Subcutaneous abdominal adipose tissue (tissue), 5 donors: ENCODE data around the gene LRRC75A.

Experiments used
- H3K27ac ChIP-seq: one replicate; pipeline ENCODE4 v1.7.0; 2013; ENCODE audit warnings: low read depth, mild to moderate bottlenecking, inconsistent platforms, low read length, moderate library complexity
- H3K27me3 ChIP-seq, 5 donors: one replicate each; pipeline ENCODE4 v1.7.0; 2013; ENCODE audit warnings: low read length in 5 of 5, inconsistent platforms in 1 of 5; ENCODE audit not compliant: control insufficient read depth in 5 of 5, insufficient read depth in 4 of 5
- H3K36me3 ChIP-seq, 5 donors: one replicate each; pipeline ENCODE4 v1.7.0; 2013; ENCODE audit warnings: low read length in 5 of 5; ENCODE audit not compliant: control insufficient read depth in 5 of 5, insufficient read depth in 5 of 5
- H3K4me1 ChIP-seq, 5 donors: one replicate each; pipeline ENCODE4 v1.7.0; 2013; ENCODE audit warnings: low read length in 5 of 5, mild to moderate bottlenecking in 3 of 5, moderate library complexity in 1 of 5; ENCODE audit not compliant: control insufficient read depth in 5 of 5, insufficient read depth in 5 of 5
- H3K4me3 ChIP-seq, 5 donors: one replicate each; pipeline ENCODE4 v1.7.0; 2013; ENCODE audit warnings: low read length in 5 of 5, low read depth in 1 of 5
- H3K9ac ChIP-seq, 5 donors: one replicate each; pipeline ENCODE4 v1.7.0; 2013; ENCODE audit warnings: low read length in 5 of 5, mild to moderate bottlenecking in 4 of 5, moderate library complexity in 3 of 5
- H3K9me3 ChIP-seq, 5 donors: one replicate each; pipeline ENCODE4 v1.7.0; 2013; ENCODE audit warnings: low read length in 5 of 5; ENCODE audit not compliant: control insufficient read depth in 5 of 5
- donor health status: healthy.
- donor health status: healthy.
- donor health status: healthy.
- donor health status: healthy.
- donor health status: healthy.

The LRRC75A gene

DNA sequence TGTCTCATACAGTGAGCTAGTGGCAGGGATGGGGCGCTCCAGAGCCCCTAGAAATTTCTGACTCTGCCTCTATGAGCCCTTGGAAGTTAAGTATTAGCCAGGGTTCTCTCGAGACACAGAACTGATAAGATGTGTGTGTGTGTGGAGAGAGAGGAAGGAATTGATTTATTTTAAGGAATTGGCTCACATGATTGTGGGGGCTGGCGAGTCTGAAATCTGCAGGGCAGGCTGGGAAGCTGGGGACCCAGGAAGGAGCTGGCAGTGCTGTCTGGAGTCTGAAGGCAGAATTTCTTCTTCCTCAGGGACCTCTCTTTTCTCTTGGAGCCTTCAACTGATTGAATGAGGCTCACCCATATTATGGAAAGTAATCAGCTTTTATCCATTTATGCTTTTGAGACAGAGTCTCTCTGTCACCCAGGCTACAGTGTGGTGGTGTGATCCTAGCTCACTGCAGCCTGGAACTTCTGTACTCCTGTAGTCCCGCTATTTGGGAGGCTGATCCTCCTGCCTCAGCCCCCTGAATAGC is 16.8 kb downstream of the LRRC75A start:
- Histone ChIP-seq H3K27ac (no peak overlapping the region), H3K4me1 (peaks cover 6 to 32% (median 19%) of the 10 kb centered on the region in 5 donors), H3K9me3 (no peaks in the 10 kb centered on the region), H3K36me3 (no peaks in the 10 kb centered on the region), H3K27me3 (peaks cover 0 to 3% (median 0%) of the 10 kb centered on the region in 5 donors), H3K9ac (no peak overlapping the region), H3K4me3 (no peak overlapping the region)

DNA sequence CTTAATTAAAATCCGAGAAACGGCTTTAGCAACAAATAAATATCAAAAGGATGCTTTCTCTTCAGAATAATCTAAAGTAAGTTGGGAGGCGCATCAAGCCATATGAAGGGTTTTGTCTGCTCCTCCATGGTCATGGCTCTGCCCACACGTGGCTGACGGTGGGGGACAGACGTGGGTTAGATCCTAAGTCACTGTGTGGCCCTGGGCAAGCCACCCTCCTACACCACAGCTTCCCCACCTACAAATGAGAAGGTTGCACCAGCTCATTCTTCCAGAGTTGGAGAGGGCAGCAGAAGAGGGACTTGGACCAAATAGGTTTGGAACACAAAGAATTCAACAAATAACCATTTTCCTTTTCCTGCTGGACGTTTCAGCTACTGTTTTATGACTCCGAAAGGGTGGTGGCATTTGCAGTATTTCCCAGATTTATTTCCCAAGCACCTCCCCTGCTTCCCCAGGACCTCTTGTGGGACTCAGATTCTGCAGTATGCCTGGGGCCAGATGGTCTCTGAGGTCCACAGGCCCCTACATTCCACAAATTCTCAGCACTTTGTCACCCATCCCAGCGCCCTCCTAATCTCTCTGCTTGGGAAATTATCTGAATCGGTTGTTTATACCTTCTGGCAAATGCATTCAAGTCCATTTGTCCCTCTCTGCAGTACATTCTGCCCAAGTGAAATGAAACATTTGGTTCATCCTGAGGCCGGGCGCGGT is 17.8 kb downstream of the LRRC75A start:
- Histone ChIP-seq H3K36me3 (no peaks in the 10 kb centered on the region), H3K27ac (no peak overlapping the region), H3K4me1 (peaks cover 10 to 41% (median 23%) of the 10 kb centered on the region in 5 donors), H3K9me3 (no peaks in the 10 kb centered on the region), H3K4me3 (no peak overlapping the region), H3K27me3 (peaks cover 0 to 5% (median 0%) of the 10 kb centered on the region in 5 donors), H3K9ac (no peak overlapping the region)

- Histone ChIP-seq H3K27me3 (peaks cover 0 to 2% (median 0%) of the 10 kb centered on the region in 5 donors), H3K36me3 (no peaks in the 10 kb centered on the region), H3K4me1 (peaks cover 10 to 39% (median 20%) of the 10 kb centered on the region in 5 donors), H3K4me3 (no peak overlapping the region), H3K9ac (no peak overlapping the region), H3K27ac (no peak overlapping the region), H3K9me3 (no peaks in the 10 kb centered on the region)
These were observed 18.7 kb downstream of the LRRC75A start for GRCh38 chr17:16473044-16474011.

DNA sequence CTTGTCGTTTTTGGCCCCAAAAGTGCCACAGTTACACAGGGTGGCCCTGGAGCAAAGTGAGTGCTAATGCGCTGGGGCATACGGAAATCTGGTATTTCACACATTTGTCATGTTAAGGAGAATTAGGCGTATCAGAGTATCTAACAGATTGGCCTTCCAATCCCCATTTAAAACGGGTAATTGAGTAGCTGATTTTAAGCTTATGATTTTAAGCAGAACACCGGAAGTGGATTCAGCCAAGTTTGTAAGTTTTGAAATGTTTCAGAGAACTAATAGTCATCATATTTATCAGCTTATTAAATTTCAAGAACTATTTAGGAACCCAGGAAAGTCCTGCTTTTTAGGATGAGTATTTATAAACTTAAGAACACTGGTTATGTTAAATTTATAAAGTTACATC is 19.5 kb downstream of the LRRC75A start:
- Histone ChIP-seq H3K9ac (no peak overlapping the region), H3K4me3 (no peak overlapping the region), H3K4me1 (peaks cover 10 to 36% (median 19%) of the 10 kb centered on the region in 5 donors), H3K9me3 (no peaks in the 10 kb centered on the region), H3K36me3 (no peaks in the 10 kb centered on the region), H3K27me3 (peaks cover 0 to 2% (median 0%) of the 10 kb centered on the region in 5 donors), H3K27ac (no peak overlapping the region)

DNA sequence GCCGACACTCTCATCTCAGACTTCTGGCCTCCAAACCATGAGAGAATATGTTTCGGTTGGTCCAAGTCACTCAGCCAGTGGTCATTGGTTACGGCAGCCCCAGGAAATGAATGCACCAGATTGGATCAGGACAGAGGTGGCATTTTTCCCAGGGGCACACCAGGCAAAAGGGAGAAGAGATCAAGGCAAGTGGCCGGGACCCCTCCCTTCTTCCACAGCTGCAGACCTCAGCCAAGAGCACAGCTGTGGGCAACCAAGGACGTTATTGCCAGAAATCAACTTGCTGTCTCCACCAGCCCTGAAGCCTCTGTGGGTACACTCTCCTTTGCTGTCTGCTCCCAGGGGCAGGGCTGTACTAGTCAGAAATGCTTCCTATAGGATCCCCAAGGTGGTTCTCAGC is 20.7 kb downstream of the LRRC75A start:
- Histone ChIP-seq H3K27ac (no peak overlapping the region), H3K9me3 (no peaks in the 10 kb centered on the region), H3K9ac (no peak overlapping the region), H3K4me1 (peaks cover 4 to 35% (median 14%) of the 10 kb centered on the region in 5 donors), H3K4me3 (no peak overlapping the region), H3K36me3 (no peaks in the 10 kb centered on the region), H3K27me3 (peaks cover 0 to 2% (median 0%) of the 10 kb centered on the region in 5 donors)

DNA sequence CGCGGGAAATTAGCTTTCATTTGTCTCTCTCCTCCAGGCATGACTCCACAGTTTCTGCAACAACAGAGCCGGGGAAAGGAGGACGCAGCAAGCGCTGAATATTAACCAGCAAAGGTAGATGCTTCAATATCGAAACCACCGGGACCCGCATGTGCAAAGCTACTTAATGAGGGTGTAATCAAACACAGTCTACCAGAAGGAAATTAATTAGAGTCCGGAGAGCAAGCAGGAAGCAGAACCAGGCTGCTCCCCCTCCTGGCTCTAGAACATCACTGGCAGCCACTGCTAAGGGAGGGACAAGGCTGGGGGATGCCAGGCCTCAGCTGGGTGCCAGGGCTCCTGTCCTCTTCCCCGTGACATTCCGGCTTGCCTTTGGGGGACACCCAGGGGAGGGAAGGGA is 21.7 kb downstream of the LRRC75A start:
- Histone ChIP-seq H3K36me3 (no peaks in the 10 kb centered on the region), H3K4me1 (peaks cover 10 to 43% (median 24%) of the 10 kb centered on the region in 5 donors), H3K27ac (no peak overlapping the region), H3K4me3 (peak overlapping the region in 4 of 5 donors; percentile 11 to 42 (median 32)), H3K9ac (peak overlapping the region in 2 of 5 donors; percentile 11 to 15), H3K27me3 (peaks cover 0 to 2% (median 0%) of the 10 kb centered on the region in 5 donors), H3K9me3 (no peaks in the 10 kb centered on the region)

GRCh38 chr17:16468428-16468992 is 23.5 kb downstream of the LRRC75A start:
- Histone ChIP-seq H3K27me3 (peaks cover 0 to 2% (median 0%) of the 10 kb centered on the region in 5 donors), H3K27ac (no peak overlapping the region), H3K9me3 (no peaks in the 10 kb centered on the region), H3K4me1 (peaks cover 13 to 59% (median 42%) of the 10 kb centered on the region in 5 donors), H3K4me3 (no peak overlapping the region), H3K36me3 (no peaks in the 10 kb centered on the region), H3K9ac (no peak overlapping the region)

GRCh38 chr17:16467886-16468285 is 24.1 kb downstream of the LRRC75A start:
- H3K4me1 ChIP-seq, result peaks cover 13 to 65% (median 48%) of the 10 kb centered on the region in 5 donors
- no peaks in the 10 kb centered on the region for H3K9me3 ChIP-seq
- peaks cover 0 to 3% (median 0%) of the 10 kb centered on the region in 5 donors for H3K36me3 ChIP-seq
- peaks cover 0 to 2% (median 0%) of the 10 kb centered on the region in 5 donors for H3K27me3 ChIP-seq
- H3K4me3 ChIP-seq, result no peak overlapping the region
- no peak overlapping the region for H3K27ac ChIP-seq
- H3K9ac ChIP-seq, result no peak overlapping the region

- Histone ChIP-seq H3K36me3 (peaks cover 0 to 3% (median 0%) of the 10 kb centered on the region in 5 donors), H3K27me3 (peaks cover 0 to 2% (median 0%) of the 10 kb centered on the region in 5 donors), H3K27ac (no peak overlapping the region), H3K9ac (no peak overlapping the region), H3K4me3 (no peak overlapping the region), H3K4me1 (peaks cover 14 to 71% (median 56%) of the 10 kb centered on the region in 5 donors), H3K9me3 (no peaks in the 10 kb centered on the region)
These were observed 24.9 kb downstream of the LRRC75A start for GRCh38 chr17:16467044-16467443.
